Osteocyte (in vitro differentiated cells): Measurements from ENCODE around the gene EXOSC10. TPM values are rescaled to one million over a fixed set of nuclear protein-coding genes. Genes with fewer than 3 reads are reported as not detected.
"Not testable (repeated sequence)": the region's sequence is repeated elsewhere in the genome, so short reads cannot be mapped to it uniquely, and the experiment has no call there.

Source experiments
- DNase-seq: peaks from one replicate; pipeline ENCODE4 v3.0.0; 2021; ENCODE audit warnings: mixed read lengths; ENCODE audit not compliant: unreplicated experiment; ENCODE audit errors: extremely low spot score
- H3K27ac Mint-ChIP-seq: one replicate; pipeline ENCODE4 v1.8.0; 2021; ENCODE audit warnings: mild to moderate bottlenecking, mixed read lengths; ENCODE audit not compliant: unreplicated experiment
- H3K27me3 Mint-ChIP-seq: one replicate; pipeline ENCODE4 v1.8.0; 2021; ENCODE audit warnings: mixed read lengths; ENCODE audit not compliant: unreplicated experiment
- H3K36me3 Mint-ChIP-seq: one replicate; pipeline ENCODE4 v1.8.0; 2021; ENCODE audit warnings: mixed read lengths; ENCODE audit not compliant: unreplicated experiment
- H3K4me1 Mint-ChIP-seq: one replicate; pipeline ENCODE4 v1.8.0; 2021; ENCODE audit warnings: mixed read lengths; ENCODE audit not compliant: unreplicated experiment
- H3K4me3 Mint-ChIP-seq: one replicate; pipeline ENCODE4 v1.8.0; 2021; ENCODE audit warnings: mild to moderate bottlenecking, moderate library complexity, mixed read lengths; ENCODE audit not compliant: unreplicated experiment
- H3K9me3 Mint-ChIP-seq: one replicate; pipeline ENCODE4 v1.8.0; 2021; ENCODE audit warnings: mixed read lengths; ENCODE audit not compliant: unreplicated experiment
- total RNA-seq: library from RNA; stranded (reverse); gene quantifications from 2 replicates; pipeline ENCODE4 v1.2.1, GENCODE V29; 2021
- TF ChIP-seq, protein P1 (sequence below): fragments of 200-600 bp; sonication (generic); IDR thresholded peaks from 2 replicates; pipeline ENCODE4 v1.5.0; 2021; ENCODE audit warnings: antibody characterized with exemption, mild to moderate bottlenecking, moderate library complexity

Gene EXOSC10
- total RNA-seq, 1 donor from 2014 or later, result 66.1 TPM

DNA sequence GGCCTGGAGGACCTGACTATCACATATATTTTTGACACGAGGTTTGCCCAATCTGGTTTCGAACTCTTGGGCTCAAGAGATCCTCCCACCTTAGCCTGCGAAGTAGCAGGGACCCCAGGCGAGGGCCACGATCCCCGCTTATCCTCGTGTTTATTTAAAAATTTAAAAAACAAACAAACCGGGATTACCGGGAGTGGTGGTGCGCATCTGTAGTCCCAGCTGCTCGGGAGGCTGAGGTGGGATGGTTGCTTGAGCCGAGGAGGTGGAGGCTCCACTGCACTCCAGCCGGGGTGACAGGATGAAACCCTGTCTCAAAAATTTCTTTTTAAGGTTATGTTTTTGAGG, 452 bp upstream of the EXOSC10 start:
- H3K27ac Mint-ChIP-seq, result peak overlapping the region; percentile 91
- no peaks in the 10 kb centered on the region for H3K9me3 Mint-ChIP-seq
- peak overlapping the region; percentile 92 for H3K4me3 Mint-ChIP-seq
- DNase-seq, result no peak
- H3K4me1 Mint-ChIP-seq, result peaks cover 10% of the 10 kb centered on the region
- no peaks in the 10 kb centered on the region for H3K27me3 Mint-ChIP-seq
- TF ChIP-seq, protein P1, sequence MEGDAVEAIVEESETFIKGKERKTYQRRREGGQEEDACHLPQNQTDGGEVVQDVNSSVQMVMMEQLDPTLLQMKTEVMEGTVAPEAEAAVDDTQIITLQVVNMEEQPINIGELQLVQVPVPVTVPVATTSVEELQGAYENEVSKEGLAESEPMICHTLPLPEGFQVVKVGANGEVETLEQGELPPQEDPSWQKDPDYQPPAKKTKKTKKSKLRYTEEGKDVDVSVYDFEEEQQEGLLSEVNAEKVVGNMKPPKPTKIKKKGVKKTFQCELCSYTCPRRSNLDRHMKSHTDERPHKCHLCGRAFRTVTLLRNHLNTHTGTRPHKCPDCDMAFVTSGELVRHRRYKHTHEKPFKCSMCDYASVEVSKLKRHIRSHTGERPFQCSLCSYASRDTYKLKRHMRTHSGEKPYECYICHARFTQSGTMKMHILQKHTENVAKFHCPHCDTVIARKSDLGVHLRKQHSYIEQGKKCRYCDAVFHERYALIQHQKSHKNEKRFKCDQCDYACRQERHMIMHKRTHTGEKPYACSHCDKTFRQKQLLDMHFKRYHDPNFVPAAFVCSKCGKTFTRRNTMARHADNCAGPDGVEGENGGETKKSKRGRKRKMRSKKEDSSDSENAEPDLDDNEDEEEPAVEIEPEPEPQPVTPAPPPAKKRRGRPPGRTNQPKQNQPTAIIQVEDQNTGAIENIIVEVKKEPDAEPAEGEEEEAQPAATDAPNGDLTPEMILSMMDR, result no peak
- peaks cover 8% of the 10 kb centered on the region for H3K36me3 Mint-ChIP-seq

DNA sequence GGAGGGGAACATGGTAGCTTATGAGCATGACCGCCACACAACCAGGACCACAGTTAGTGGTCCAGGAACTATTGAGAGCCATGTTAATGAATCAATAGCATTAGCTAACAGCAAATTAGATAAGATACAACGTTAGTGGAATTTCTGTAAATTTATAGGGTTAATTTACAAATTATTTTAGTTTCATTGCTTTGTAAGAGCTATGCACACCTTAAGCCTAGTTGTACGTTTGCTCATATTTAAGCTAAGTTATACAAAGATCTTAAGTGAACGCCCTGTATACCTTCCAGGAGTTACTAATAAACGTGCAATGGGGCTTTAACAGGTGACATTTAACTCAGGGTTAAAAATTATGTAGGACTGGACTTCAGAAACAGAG, 749 bp downstream of the EXOSC10 start:
- Mint-ChIP-seq H3K27me3 (no peaks in the 10 kb centered on the region), H3K36me3 (peaks cover 8% of the 10 kb centered on the region), H3K27ac (peak overlapping the region; percentile 78), H3K9me3 (no peaks in the 10 kb centered on the region), H3K4me3 (peak overlapping the region; percentile 92), H3K4me1 (peaks cover 10% of the 10 kb centered on the region)
- TF ChIP-seq, protein P1, result no peak
- DNase-seq, result no peak

DNA sequence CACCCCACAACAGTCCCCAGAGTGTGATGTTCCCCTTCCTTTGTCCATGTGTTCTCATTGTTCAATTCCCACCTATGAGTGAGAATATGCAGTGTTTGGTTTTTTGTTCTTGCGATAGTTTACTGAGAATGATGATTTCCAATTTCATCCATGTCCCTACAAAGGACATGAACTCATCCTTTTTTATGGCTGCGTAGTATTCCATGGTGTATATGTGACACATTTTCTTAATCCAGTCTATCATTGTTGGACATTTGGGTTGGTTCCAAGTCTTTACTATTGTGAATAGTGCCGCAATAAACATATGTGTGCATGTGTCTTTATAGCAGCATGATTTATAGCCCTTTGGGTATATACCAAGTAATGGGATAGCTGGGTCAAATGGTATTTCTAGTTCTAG, 15.9 kb downstream of the EXOSC10 start:
- peaks cover 49% of the 10 kb centered on the region for H3K36me3 Mint-ChIP-seq
- H3K4me1 Mint-ChIP-seq, H3K27me3 Mint-ChIP-seq, H3K9me3 Mint-ChIP-seq, DNase-seq, H3K27ac Mint-ChIP-seq, H3K4me3 Mint-ChIP-seq: not testable (repeated sequence)

DNA sequence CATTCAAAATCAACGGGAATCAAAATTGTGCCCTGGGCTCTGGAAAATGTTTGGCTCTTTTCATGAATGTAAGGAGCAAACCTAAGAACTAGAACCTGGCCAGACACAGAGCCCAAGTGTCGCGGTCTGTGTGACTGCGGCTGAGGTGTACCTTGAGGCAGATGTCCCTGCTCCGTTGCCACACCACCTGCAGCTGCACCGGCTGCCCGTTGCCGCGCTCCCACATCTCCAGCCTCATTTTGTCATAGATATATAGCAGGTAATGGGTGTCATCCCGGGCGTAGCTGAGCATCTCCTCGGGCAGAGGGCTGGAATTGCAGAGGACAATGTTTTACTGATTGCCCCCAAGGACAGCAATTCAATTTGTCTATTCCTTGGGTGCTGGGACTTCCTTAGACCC, 18.7 kb downstream of the EXOSC10 start:
- H3K4me1 Mint-ChIP-seq, result no peaks in the 10 kb centered on the region
- TF ChIP-seq, protein P1, result no peak
- no peak overlapping the region for H3K4me3 Mint-ChIP-seq
- peaks cover 39% of the 10 kb centered on the region for H3K36me3 Mint-ChIP-seq
- H3K9me3 Mint-ChIP-seq, result no peaks in the 10 kb centered on the region
- H3K27me3 Mint-ChIP-seq, result no peaks in the 10 kb centered on the region
- H3K27ac Mint-ChIP-seq, result no peak overlapping the region
- DNase-seq, result no peak

DNA sequence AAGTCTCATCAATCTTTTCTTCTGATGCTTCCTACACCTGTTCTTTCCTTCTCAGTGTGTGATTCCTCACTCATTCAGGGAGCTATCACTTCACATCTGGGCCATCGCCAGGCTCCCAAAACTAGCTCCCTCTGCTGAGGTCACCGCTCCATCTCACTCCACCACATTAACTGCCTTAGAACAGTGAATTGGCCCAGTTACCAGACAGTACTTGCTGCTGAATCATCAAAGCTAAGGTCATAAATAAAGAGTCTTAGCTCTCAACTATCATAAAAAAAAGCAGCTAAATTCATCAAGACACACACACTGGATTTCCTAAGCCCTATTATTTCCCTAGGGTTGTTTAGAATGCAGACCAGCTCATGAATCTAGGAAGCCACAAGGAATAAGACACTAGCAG, 21.0 kb downstream of the EXOSC10 start:
- Mint-ChIP-seq H3K27me3 (no peaks in the 10 kb centered on the region), H3K4me3 (no peak overlapping the region), H3K36me3 (peaks cover 38% of the 10 kb centered on the region)

DNA sequence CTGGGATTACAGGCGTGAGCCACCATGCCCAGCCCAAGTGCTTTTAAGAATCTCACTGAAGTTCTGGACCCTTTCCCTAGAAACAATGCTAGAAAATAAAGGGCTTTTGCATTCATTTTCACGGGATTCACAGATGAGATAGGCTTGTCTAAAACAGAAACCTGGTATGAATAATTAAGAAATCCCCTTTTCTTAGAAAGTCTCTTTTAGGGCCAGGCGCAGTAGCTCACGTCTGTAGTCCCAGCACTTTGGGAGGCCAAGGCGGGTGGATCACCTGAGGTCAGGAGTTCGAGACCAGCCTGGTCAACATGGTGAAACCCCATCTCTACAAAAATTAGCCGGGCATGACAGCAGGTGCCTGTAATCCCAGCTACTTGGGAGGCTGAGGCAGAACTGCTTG, 26.3 kb downstream of the EXOSC10 start:
- not testable (repeated sequence) for H3K27me3 Mint-ChIP-seq, H3K4me1 Mint-ChIP-seq, H3K9me3 Mint-ChIP-seq, H3K4me3 Mint-ChIP-seq, DNase-seq, H3K27ac Mint-ChIP-seq
- H3K36me3 Mint-ChIP-seq, result peaks cover 39% of the 10 kb centered on the region

More for the DNA sequence above, 21.0 kb downstream of the EXOSC10 start:
- DNase-seq, result no peak
- TF ChIP-seq, protein P1, result no peak
- no peak overlapping the region for H3K27ac Mint-ChIP-seq
- no peaks in the 10 kb centered on the region for H3K4me1 Mint-ChIP-seq
- H3K9me3 Mint-ChIP-seq, result no peaks in the 10 kb centered on the region
